Measurements from ENCODE around the gene NMD3. TPM values are rescaled to one million over a fixed set of nuclear protein-coding genes. Genes with fewer than 3 reads are reported as not detected.

Gene NMD3
- total RNA-seq, 1 experiment from 2014 or later = 51.1 TPM

- H3K36me3 ChIP-seq (ENCODE audit: insufficient read depth, low read length, poor library complexity, severe bottlenecking) = no peaks in the 10 kb centered on the region
- no TSS peak for BruUV-seq (replicated peaks)
- intact Hi-C loops (cut with micrococcal nuclease; ENCODE audit: unreplicated experiment) = no loop called here
- TF ChIP-seq EZH2 (IDR thresholded peaks at IDR 0.05; ENCODE audit: borderline replicate concordance, low read depth, low read length, poor library complexity, severe bottlenecking) (no peak), CTCF (conservative IDR thresholded peaks at IDR 0.05; ENCODE audit: low read depth, low read length) (no peak)
- POLR2A ChIA-PET (ENCODE audit: low non-redundant PET) = no interaction called here
- H3K4me1 ChIP-seq (ENCODE audit: insufficient read depth, low read length, poor library complexity, severe bottlenecking) = no peaks in the 10 kb centered on the region
- no peak overlapping the region for H3K27ac ChIP-seq (ENCODE audit: low read depth, low read length, poor library complexity, severe bottlenecking)
- H3K27me3 ChIP-seq (replicated peaks; ENCODE audit: insufficient read depth, low read depth, low read length, poor library complexity) = no peaks in the 10 kb centered on the region
- no peak for DNase-seq (ENCODE audit: low spot score)
- no peak overlapping the region for H3K4me3 ChIP-seq (ENCODE audit: low read depth, low read length, poor library complexity, severe bottlenecking)
- CTCF ChIA-PET = no interaction called here
- no peaks in the 10 kb centered on the region for H3K9me3 ChIP-seq (ENCODE audit: low read depth, low read length, poor library complexity, severe bottlenecking)
Observed at GRCh38 chr3:161295325-161295724, 74.2 kb downstream of the NMD3 start.

GRCh38 chr3:161296814-161297213, 75.7 kb downstream of the NMD3 start:
- H3K4me3 ChIP-seq (ENCODE audit: low read depth, low read length, poor library complexity, severe bottlenecking) = no peak overlapping the region
- no peaks in the 10 kb centered on the region for H3K4me1 ChIP-seq (ENCODE audit: insufficient read depth, low read length, poor library complexity, severe bottlenecking)
- H3K9me3 ChIP-seq (ENCODE audit: low read depth, low read length, poor library complexity, severe bottlenecking) = no peaks in the 10 kb centered on the region
- POLR2A ChIA-PET (ENCODE audit: low non-redundant PET) = no interaction called here
- TF ChIP-seq EZH2 (IDR thresholded peaks at IDR 0.05; ENCODE audit: borderline replicate concordance, low read depth, low read length, poor library complexity, severe bottlenecking) (no peak), CTCF (conservative IDR thresholded peaks at IDR 0.05; ENCODE audit: low read depth, low read length) (no peak)
- no TSS peak for BruUV-seq (replicated peaks)
- CTCF ChIA-PET = no interaction called here
- no peak for DNase-seq (ENCODE audit: low spot score)
- intact Hi-C loops (cut with micrococcal nuclease; ENCODE audit: unreplicated experiment) = no loop called here
- H3K27ac ChIP-seq (ENCODE audit: low read depth, low read length, poor library complexity, severe bottlenecking) = no peak overlapping the region
- H3K27me3 ChIP-seq (replicated peaks; ENCODE audit: insufficient read depth, low read depth, low read length, poor library complexity) = no peaks in the 10 kb centered on the region
- no peaks in the 10 kb centered on the region for H3K36me3 ChIP-seq (ENCODE audit: insufficient read depth, low read length, poor library complexity, severe bottlenecking)

Other genes with a start within 250 kb of the NMD3 start
- 2.5 and 3.0 TPM in 2 replicates for gene B3GALNT1, start 116.0 kb upstream of the NMD3 start, total RNA-seq (2021)
- not detected in 2 replicates for gene SPTSSB, start 150.2 kb downstream of the NMD3 start, total RNA-seq (2021)

All from A673 (cell line).